ENCODE results near the gene PTPRA.

Gene PTPRA

DNA sequence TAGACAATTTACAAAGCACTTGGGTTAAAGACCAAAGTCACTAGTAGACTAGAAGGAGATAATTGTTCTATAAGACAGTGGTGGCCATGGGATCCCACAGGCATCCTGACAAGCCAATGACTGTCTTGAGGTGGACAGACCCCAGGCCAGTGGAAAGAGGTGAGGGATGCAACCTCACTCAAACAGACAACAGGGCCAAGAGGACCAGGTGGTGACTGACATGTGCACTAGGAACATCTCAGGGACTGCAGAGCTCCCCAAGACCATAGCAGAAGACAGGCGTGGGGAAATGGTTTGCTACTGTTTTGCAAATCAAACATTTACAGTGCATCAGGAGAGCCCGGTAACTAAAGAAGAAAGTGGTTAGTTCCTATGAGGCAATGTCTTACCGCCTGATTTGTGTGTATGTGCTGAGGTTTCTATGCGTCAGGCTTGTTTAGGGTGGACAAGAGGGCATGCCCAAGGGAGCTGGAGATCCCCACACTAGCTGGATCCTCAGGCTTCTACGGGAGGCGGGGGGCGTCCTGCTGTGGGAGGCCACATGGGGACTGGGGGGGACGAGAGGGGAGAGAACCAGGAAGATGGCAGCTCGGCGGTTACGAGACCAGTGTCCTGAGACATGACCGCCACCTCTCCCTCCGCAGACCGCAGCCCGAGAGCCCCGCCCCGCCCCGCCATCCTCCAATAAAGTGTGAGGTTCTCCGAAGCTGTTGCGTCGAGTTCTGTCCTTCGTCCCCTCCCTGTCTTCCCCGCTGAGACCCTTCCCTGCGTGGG, 171.9 kb downstream of the PTPRA start:
- peak; percentile 46 for DNase-seq (ENCODE audit: low read depth, low spot score)
- CTCF ChIA-PET = interaction anchor here (0.7 kb wide), 1 partner anchor 12 kb away, joined by 4 read pairs; no protein-coding TSS in a partner anchor
- POLR2A ChIA-PET = interaction anchor here (0.6 kb wide), 1 partner anchor 269 kb away, joined by 3 read pairs; no protein-coding TSS in a partner anchor
- TF ChIP-seq, protein P1, sequence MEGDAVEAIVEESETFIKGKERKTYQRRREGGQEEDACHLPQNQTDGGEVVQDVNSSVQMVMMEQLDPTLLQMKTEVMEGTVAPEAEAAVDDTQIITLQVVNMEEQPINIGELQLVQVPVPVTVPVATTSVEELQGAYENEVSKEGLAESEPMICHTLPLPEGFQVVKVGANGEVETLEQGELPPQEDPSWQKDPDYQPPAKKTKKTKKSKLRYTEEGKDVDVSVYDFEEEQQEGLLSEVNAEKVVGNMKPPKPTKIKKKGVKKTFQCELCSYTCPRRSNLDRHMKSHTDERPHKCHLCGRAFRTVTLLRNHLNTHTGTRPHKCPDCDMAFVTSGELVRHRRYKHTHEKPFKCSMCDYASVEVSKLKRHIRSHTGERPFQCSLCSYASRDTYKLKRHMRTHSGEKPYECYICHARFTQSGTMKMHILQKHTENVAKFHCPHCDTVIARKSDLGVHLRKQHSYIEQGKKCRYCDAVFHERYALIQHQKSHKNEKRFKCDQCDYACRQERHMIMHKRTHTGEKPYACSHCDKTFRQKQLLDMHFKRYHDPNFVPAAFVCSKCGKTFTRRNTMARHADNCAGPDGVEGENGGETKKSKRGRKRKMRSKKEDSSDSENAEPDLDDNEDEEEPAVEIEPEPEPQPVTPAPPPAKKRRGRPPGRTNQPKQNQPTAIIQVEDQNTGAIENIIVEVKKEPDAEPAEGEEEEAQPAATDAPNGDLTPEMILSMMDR (IDR thresholded peaks at IDR 0.05; ENCODE audit: insufficient read depth, low read length, missing control alignments) = no peak
- peak overlapping the region; percentile 75 for H3K4me3 ChIP-seq (ENCODE audit: low read depth, low read length)

DNA sequence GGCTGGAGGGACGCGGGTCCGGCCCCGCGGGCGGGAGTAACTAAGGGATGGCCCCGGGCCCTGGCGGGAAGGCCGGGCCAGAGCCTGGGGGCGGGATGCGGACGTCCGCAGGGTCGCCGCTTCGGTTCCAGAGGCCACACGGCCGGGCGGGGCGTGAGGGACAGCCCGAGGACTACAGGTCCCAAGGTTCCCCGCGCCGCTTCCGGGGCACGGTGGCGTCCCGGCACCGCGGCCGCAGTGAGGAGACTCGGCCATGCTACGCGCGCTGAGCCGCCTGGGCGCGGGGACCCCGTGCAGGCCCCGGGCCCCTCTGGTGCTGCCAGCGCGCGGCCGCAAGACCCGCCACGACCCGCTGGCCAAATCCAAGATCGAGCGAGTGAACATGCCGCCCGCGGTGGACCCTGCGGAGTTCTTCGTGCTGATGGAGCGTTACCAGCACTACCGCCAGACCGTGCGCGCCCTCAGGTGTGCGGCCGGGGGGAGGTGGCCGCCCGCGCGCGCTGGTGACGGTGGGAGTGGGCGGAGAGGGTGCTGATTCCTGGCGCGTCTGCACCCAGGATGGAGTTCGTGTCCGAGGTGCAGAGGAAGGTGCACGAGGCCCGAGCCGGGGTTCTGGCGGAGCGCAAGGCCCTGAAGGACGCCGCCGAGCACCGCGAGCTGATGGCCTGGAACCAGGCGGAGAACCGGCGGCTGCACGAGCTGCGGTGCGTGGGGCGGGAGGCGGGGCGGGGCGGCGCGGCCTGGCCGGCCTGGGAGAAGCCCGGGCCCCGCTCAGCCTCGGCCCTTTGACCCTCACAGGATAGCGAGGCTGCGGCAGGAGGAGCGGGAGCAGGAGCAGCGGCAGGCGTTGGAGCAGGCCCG, 172.8 kb downstream of the PTPRA start, which contains the start of gene MRPS26:
MRPS26 (plus strand) TSS at position 237 of the 861 bp plus-strand sequence; CDS start at position 254, 17 bp downstream.
- CTCF ChIA-PET = interaction anchor here (0.7 kb wide), 1 partner anchor 13 kb away, joined by 4 read pairs; no protein-coding TSS in a partner anchor
- DNase-seq (ENCODE audit: low read depth, low spot score) = peak; percentile 14
- POLR2A ChIA-PET = interaction anchor here (1.0 kb wide), 1 partner anchor 84 kb away, joined by 3 read pairs; no protein-coding TSS in a partner anchor
- TF ChIP-seq, protein P1 (IDR thresholded peaks at IDR 0.05; ENCODE audit: insufficient read depth, low read length, missing control alignments) = no peak
- peak within 1 kb of the TSS; percentile 75 for H3K4me3 ChIP-seq (ENCODE audit: low read depth, low read length)

DNA sequence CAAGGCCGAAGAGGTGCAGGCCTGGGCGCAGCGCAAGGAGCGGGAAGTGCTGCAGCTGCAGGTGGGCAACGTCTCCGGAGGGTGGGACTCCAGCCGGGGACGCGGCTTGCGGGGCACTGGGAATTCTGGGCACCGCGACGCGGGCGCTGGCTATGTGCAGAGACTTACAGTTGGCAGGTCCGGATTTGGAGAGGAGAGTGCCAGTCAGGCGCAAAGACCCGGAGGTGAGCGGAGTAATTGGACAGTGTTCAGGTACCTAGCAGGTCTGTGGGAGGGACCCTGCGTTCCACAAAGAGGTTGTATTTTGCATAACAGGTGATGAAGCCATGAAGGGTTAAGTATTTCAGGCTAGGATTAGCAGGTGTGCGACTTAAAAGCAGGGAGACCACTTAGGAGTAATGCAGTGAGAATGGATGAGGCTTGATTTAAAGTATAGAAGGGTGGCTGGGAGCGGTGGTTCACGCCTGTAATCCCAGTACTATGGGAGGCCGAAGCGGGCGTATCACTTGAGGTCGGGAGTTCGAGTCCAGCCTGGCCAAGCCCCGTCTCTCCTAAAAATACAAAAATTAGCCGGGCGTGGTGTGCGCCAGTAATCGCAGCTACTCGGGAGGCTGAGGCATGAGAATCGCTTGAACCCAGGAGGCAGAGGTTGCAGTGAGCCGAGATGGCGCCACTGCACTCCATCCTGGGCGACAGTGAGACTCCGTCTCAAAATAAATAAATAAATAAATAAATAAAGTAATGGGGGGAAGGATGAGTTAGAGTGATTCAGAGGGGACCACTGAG, 173.6 kb downstream of the PTPRA start:
- no peak for DNase-seq (ENCODE audit: low read depth, low spot score)
- CTCF ChIA-PET = no interaction called here
- TF ChIP-seq, protein P1 (IDR thresholded peaks at IDR 0.05; ENCODE audit: insufficient read depth, low read length, missing control alignments) = no peak
- peak overlapping the region; percentile 75 for H3K4me3 ChIP-seq (ENCODE audit: low read depth, low read length)
- POLR2A ChIA-PET = interaction anchor here (1.0 kb wide), 1 partner anchor 83 kb away, joined by 3 read pairs; no protein-coding TSS in a partner anchor

DNA sequence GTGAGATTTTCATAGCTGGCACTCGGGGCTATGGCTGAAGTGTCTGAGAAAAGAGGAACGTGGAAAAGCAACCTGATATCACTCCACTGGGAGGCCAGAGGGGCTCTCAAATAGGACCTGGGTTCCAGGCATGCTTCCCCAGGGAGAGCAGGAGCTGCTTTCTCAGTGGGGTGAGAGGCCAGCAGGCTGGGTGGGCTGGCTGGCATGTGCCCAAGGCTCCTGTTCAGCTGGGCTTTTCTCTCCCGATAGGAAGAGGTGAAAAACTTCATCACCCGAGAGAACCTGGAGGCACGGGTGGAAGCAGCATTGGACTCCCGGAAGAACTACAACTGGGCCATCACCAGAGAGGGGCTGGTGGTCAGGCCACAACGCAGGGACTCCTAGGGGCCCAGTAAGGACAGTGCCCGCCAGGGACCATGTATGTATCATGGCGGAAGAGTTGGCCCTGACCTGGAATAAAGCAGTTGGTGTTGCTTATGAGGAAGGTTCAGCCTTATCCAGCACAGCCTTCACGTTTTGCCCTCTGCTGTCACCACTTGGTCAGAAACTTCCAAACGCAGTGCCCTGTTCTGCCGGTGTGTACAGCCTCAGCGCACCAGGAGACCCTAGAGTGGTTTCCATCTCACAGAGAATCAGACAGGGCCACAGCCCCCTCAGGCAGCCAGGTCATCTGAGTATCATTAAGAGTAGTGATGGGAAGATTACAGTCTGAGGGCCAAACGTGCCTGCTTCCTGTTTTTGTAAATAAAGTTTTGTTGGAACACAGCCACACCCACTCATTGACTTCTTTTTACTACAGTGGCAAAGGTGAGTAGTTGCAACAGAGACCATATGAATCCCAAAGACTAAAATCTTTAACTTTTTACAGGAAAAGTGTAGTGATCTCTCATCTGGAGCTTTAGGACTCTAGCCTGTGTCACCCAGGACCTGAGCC, 174.5 kb downstream of the PTPRA start:
- TF ChIP-seq, protein P1 (IDR thresholded peaks at IDR 0.05; ENCODE audit: insufficient read depth, low read length, missing control alignments) = no peak
- peak overlapping the region; percentile 6; the same call in 1 of the 2 replicates for H3K4me3 ChIP-seq (ENCODE audit: low read depth, low read length)
- ChIA-PET POLR2A (no interaction called here), CTCF (no interaction called here)
- DNase-seq (ENCODE audit: low read depth, low spot score) = no peak

DNA sequence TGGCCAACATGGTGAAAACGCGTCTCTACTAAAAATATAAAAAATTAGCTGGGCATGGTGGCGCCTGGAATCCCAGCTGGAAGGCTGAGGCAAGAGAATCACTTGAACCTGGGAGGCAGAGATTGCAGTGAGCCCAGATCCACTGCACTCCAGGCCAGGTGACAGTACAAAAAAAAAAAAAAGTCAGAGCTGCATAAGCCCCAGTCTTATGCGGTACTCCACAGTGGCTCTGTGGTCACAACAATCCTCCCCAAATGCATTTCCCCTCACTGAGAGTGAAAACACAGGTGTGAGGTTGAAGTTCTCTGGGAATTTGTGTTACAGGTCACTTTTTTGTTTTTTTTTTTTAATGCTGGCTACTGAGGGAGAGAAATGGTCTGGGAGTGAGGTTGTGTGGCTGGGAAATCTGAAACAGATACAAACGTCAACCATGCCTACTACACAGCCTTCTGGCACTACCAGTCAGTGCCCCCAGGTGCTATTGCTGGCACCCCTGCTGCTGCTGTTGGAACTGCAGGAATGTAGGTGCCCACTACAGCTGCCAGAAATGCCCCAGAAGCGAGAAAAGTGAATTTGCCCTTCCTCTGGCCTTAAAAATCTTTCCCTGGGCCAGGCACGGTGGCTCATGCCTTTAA, 178.2 kb downstream of the PTPRA start:
- TF ChIP-seq, protein P1 (IDR thresholded peaks at IDR 0.05; ENCODE audit: insufficient read depth, low read length, missing control alignments) = no peak
- ChIA-PET CTCF (interaction anchor here (1.1 to 7.1 kb wide), 3 partner anchors 19 to 64 kb away, joined by 3 to 111 read pairs (median 86); partner anchors contain the start of gene OXT), POLR2A (no interaction called here)
- no peak overlapping the region for H3K4me3 ChIP-seq (ENCODE audit: low read depth, low read length)
- DNase-seq (ENCODE audit: low read depth, low spot score) = no peak

Measured in AG04449 (cell line).